Stimulated activated CD4-positive, alpha-beta T cell treated with anti-CD3 and anti-CD28 coated beads, Interleukin-15, amount 100 ng/mL, for 24 hours (primary cell): Measurements from ENCODE around the gene PRM3.

Experiments used
- DNase-seq: peaks from one replicate; pipeline ENCODE4 v3.0.0-alpha.2; 2020

Gene PRM3, protein sequence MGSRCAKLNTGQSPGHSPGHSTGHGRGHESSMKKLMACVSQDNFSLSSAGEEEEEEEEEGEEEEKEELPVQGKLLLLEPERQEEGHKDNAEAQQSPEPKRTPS

DNA sequence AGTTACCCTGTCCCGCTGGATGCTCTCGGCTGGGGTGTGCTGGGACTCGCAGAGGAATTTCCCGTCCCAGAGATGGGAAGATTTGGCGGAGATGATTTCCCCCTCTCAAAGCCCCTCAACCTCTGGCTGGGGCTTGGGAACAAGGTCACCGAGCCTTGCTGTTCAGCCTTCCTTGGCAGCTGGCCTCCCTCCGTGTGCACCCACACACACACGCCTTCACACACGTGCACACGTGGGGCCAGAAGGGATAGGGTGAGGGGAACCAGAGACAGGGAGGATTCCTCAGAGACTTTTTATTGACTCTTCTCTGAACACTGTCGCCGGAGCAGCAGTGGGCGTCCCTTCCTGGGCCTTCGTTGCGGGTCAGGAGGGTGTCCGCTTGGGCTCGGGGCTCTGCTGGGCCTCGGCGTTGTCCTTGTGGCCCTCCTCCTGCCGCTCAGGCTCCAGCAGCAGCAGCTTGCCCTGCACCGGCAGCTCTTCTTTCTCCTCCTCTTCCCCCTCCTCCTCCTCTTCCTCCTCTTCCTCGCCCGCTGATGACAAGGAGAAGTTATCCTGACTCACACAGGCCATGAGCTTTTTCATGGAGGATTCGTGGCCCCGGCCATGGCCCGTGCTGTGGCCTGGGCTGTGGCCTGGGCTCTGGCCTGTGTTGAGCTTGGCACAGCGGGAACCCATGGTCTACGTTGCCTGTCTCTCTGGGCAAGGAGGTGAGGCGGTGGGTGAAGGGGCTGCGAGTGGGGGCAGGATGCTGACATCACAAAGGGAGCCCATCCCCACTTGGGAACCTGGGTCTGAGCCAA lies at the start of gene PRM3:
Gene PRM3, minus strand, starts transcription at position 709 of the 800 bp plus-strand sequence. Its CDS starts 34 bp downstream, at position 675.
- no peak for DNase-seq

DNA sequence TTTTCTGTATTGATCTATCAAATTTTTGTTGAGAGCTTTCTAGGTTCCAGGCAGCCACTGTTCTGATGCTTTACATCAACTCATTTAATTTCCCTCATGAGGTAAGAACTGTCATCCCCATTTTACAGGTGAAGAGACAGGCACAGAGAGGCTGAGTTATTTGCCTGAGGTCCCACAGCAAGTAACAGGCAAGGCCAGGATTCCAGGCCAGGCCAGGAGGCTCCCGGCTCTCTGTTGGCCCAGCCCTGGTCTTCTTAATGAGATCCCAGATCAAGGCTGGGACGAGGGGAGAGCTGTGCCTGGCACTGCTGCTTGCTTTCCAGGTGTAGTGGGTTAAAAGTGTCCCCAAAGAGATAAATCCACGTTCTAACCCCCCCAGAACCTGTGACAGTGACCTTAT lies 49.4 kb upstream of the PRM3 start:
- no peak for DNase-seq

- DNase-seq = no peak
Observed at GRCh38 chr16:11321662-11322061, 48.2 kb upstream of the PRM3 start.

DNA sequence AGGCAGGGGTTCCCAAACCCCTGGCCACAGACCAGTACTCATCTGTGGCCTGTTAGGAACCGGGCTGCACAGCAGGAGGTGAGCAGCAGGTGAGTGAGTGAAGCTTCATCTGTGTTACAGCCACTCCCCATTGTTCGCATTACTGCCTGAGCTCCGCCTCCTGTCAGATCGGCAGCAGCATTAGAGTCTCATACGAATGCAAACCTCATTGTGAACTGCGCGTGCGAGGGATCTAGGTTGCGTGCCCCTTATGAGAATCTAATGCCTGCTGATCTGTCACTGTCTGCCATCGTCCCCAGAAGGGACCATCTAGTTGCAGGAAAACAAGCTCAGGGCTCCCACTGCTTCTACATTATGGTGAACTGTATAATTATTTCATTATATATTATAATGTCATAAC lies 46.7 kb upstream of the PRM3 start:
- no peak for DNase-seq

DNA sequence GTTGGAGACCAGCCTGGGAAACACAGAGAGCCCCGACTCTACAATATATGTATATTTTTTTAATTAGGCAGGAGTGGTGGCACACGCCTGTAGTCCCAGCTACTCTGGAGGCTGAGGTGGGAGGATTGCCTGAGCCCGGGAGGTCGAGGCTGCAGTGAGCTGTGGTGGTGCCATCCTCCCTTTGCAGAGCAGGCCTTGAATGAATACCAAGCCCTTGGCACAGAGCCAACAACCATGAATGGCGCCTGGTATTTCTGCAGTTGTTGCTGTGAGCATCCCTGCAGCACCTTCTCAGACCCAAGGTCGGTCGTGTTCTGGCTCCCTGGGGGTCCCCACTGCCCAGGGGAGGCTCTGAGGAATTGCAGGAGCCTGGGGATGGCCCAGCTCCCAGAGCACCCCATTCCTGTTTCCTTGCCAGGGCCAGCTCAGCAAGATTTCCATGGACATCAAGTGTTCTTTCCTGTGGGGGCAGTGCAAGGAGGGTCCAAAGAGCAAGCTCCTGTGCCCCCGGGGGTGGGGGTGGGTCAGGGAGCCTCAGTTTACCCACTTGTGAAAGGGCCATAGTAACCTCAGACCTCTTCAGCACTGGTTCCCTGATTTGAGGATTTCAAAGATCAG lies 46.2 kb upstream of the PRM3 start:
- DNase-seq = peak; percentile 15

DNA sequence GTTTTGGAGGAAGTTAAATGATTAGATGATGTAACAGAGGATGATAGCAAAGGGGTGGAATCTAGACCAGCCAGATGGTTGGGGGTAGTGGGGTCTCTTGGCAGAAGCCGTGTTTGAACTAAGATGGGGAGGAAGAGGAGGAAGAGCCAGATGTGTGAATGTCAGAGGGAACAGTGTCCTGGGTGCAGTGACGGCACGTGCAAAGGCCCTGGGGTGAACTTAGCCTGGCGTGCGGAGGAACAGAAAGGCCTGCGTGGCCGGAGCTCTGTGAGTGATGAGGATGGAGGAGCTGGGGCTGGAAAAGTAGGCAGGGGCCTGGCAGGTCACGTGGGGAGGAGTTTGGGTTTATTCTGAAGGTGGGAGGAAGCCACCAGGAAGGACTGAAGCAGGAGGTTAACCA lies 45.4 kb upstream of the PRM3 start:
- no peak for DNase-seq

GRCh38 chr16:11316331-11317015 lies 43.0 kb upstream of the PRM3 start:
- no peak for DNase-seq

DNA sequence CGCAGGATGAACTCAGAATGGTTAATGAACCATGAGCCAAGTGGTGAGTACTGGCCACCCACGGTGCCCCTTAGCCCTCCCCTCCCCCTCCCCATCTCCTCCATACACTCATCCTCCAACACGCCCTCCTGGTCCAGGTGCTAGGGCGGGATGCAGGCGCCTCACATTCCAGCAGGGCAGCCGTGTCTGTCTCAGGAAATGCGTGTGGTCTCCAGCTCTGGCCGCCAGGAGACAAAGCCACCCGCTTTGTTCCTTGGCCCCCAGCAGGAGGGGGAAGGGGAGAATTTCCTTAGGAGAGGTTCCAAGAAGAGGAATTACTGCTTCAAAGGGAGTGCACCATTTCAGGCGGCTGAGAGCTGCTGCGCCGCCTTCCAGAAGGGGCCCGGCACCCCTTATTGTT lies 42.1 kb upstream of the PRM3 start:
- DNase-seq = no peak

DNA sequence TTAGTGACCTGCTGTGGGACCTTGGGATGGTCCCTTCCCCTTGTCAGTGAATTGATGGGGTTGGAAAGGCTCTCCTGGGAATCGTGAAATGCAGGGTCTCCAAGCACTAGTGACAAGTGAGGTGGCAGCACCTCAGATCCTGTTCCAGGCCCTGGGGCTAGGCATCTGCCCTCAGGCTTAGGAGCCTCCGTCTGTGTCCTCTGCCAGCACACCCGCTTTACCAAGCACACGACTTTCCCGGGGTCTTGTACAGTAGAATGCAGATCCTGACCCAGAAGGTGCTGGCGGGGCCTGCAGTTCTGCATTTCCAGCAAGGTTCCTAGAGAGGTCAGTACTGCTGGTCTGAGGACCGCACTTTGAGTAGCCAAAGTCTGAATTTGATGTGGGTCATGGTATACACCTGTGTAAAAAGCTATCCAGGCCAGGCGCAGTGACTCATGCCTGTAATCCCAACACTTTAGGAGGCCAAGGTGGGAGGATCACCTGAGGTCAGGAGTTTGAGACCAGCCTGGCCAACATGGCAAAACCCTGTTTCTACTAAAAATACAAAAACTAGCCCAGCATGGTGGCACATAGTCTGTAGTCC lies 41.0 kb upstream of the PRM3 start:
- DNase-seq = no peak

DNA sequence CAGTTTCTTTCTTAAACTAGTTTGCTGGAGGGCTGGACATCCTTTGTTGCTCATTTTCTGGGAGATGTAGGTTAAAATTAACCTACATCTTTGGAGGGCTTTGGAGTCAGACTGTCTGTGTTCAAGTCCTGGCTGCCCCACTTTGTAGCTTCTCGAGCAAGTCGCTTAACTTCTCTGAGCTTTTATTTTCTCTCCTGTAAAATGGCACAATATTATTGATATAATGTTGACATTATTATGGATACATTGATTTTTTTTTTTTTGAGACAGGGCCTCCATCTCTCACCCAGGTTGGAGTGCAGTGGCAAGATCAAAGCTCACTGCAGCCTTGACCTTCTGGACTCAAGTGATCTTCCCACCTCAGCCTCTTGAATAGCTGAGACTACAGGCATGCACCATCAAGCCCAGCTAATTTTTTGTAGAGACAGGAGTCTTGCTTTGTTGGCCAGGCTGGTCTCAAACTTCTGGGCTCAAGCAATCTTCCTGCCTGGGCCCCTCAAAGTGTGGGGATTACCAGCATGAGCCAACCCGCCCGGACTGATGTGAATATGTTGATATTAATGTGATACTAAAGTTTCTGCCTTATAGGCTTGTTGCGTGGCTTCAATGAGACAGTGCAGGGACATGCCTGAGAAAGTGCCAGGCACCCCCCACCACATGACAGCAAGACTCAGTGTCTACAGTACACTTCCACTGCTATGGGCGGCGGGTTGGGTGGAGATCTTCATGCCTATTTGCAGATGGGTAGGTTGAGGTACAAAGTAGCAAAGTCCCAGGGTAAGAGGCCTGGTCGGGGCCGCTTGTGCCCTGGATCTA lies 40.3 kb upstream of the PRM3 start:
- no peak for DNase-seq

GRCh38 chr16:11312718-11313492 lies 39.5 kb upstream of the PRM3 start:
- DNase-seq = peak; percentile 26

DNA sequence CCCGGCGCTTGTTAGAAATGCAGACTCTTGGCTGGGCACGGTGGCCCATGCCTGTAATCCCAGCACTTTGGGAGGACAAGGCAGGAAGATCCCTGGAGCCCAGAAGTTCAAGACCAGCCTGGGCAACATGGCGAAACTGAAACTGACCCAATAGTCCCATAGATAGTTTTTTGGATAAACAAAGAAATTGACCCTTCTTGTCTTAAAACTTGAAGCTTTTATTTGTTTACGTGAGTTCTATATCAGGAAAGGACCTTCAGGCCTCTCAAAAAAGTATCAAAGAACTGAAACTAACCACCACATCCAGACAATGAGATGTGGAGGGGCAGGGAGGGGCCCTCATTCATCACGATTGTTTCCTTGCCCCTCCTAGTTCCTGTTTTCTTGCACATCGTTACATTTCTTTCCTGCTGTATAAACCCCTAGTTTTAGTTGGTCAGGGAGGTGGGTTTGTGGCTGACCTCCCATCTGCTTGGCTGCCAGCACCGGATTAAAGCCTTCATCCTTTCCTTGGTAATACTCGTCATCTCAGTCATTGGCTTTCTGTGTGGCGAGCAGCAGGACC lies 37.6 kb upstream of the PRM3 start:
- DNase-seq = no peak

GRCh38 chr16:11310634-11310977 lies 37.2 kb upstream of the PRM3 start:
- DNase-seq = no peak

DNA sequence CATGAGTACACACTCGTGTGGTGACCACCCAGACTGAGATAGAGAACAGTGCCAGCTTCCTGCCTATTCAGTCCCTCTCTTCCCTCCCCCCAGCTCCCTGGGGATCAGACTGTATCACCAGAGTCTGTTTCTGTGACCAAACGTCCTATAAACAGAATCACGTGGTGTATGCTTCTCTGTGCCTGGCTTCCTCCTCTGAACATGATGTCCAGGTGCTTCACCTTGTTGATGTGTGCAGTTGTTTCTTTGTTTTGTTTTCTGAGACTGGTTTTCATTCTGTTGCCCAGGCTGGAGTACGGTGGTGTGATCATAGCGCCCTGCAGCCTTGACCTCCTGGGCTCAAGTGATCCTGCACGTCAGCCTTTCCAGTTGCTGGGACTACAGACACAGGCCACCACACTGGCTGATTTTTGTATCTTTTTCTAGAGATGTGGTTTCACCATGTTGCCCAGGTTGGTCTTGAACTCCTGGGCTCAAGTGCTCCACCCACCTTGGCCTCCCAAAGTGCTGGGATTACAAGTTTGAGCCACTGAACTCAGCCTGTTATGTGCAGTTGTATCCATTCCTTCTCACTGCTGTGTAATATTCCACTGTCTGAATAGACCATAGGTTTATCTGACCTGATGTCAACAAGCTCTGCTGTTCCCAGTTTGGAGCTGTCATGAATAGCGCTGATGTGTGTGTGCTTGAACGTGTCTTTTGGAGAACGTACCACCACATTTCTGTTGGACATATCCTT lies 36.6 kb upstream of the PRM3 start:
- DNase-seq = no peak

DNA sequence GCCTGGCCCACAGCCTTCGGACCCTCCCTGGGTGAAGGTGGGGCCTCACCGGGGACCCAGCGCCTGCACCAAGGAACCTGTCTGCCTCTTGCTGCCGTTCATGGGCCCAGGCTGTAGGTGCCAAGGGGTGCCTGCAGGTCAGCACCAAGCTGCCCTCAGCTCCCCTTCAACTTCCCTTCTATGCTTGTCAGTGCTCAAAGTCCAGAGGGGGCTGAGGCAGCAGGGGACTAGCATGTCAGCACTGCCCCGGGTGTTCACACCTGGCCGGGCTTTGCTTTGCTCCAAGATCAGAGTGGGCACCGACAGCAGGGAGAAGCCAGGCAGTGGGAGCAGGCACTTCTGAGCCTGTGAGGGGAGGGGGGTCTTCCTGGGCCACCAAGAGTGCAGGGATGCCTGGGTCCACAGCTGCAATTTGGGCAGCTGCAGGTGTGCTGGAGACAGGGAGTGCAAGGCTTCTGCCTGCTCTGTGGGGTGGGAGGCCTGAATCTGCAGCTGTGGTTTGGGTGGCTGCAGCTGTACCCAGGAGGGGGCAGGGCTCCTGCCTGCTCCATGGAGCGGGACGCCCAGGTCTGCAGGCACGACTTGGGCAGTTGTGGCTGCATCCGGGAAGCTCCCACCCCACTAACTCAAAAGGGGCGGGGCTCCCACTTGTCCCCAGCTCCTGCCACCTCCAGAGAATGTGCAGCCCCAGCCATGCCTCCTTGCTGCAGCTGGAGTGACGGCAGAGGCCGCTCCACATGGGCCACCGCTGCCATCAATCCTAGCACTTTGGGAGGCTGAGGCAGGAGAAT lies 35.3 kb upstream of the PRM3 start:
- DNase-seq = no peak

- DNase-seq = no peak
Observed at GRCh38 chr16:11307639-11308492, 34.4 kb upstream of the PRM3 start.

GRCh38 chr16:11306997-11307638 lies 33.7 kb upstream of the PRM3 start:
- no peak for DNase-seq

DNA sequence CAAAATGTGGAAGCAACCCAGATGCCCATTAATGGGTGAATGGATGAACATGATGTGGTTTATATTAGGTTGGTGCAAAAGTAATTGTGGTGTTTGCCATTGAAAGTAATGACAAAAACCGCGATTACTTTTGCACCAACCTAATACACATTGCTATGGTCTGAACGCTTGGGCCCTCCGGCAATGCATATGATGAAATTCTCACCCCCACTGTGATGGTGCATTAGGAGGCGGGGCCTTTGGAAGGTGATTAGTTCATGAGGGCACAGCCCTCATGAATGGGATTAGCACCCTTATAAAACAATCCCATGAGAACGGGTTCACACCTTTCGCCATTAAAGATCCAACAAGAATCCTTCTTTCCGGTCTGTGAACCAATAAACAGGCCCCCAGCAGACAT lies 33.0 kb upstream of the PRM3 start:
- no peak for DNase-seq
